ENCODE data around the gene ABCB8. TPM values are rescaled to one million over a fixed set of nuclear protein-coding genes. Genes with fewer than 3 reads are reported as not detected.
A peak's percentile ranks its signal among the peaks of the same experiment; 100 is the strongest.

The ABCB8 gene
- total RNA-seq, 4 donors from 2014 or later: 21.0 to 49.0 (median 31.6) TPM

DNA sequence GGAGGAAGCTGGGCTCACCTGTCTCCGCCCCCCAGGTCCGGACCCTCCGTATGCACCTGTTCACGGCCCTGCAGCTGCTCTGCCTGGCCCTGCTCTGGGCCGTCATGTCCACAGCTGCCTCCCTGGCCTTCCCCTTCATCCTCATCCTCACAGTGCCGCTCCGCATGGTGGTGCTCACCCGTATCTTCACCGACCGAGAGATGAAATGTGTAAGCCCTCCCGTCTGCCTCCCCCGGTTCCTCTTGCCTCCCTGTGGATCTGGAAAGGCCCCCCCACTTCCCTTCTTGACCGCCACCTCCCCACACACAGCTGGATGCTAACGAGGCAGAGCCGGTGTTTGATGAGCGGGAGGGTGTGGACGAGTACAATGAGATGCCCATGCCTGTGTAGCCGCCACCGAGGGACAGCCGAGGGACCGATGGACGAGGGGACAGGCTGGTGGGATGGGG lies 47.8 kb downstream of the ABCB8 start:
- Histone ChIP-seq H3K36me3 (peaks cover 2 to 76% (median 20%) of the 10 kb centered on the region in 3 donors), H3K4me3 (no peak overlapping the region), H3K27ac (no peak overlapping the region), H3K9me3 (no peaks in the 10 kb centered on the region), H3K27me3 (no peaks in the 10 kb centered on the region), H3K4me1 (peaks cover 0 to 32% (median 12%) of the 10 kb centered on the region in 4 donors)
- TF ChIP-seq EP300 (IDR thresholded peaks at IDR 0.05) (no peak), POLR2A (IDR thresholded peaks at IDR 0.05) (no peak)
- TF ChIP-seq, protein P1, sequence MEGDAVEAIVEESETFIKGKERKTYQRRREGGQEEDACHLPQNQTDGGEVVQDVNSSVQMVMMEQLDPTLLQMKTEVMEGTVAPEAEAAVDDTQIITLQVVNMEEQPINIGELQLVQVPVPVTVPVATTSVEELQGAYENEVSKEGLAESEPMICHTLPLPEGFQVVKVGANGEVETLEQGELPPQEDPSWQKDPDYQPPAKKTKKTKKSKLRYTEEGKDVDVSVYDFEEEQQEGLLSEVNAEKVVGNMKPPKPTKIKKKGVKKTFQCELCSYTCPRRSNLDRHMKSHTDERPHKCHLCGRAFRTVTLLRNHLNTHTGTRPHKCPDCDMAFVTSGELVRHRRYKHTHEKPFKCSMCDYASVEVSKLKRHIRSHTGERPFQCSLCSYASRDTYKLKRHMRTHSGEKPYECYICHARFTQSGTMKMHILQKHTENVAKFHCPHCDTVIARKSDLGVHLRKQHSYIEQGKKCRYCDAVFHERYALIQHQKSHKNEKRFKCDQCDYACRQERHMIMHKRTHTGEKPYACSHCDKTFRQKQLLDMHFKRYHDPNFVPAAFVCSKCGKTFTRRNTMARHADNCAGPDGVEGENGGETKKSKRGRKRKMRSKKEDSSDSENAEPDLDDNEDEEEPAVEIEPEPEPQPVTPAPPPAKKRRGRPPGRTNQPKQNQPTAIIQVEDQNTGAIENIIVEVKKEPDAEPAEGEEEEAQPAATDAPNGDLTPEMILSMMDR (IDR thresholded peaks at IDR 0.05): no peak
- DNase-seq (ENCODE audit: low spot score in 2 of 2): no peak
- whole genome bisulfite sequencing, 2 donors: 76 to 77% methylated on average over 22 of the region's 22 CpGs

DNA sequence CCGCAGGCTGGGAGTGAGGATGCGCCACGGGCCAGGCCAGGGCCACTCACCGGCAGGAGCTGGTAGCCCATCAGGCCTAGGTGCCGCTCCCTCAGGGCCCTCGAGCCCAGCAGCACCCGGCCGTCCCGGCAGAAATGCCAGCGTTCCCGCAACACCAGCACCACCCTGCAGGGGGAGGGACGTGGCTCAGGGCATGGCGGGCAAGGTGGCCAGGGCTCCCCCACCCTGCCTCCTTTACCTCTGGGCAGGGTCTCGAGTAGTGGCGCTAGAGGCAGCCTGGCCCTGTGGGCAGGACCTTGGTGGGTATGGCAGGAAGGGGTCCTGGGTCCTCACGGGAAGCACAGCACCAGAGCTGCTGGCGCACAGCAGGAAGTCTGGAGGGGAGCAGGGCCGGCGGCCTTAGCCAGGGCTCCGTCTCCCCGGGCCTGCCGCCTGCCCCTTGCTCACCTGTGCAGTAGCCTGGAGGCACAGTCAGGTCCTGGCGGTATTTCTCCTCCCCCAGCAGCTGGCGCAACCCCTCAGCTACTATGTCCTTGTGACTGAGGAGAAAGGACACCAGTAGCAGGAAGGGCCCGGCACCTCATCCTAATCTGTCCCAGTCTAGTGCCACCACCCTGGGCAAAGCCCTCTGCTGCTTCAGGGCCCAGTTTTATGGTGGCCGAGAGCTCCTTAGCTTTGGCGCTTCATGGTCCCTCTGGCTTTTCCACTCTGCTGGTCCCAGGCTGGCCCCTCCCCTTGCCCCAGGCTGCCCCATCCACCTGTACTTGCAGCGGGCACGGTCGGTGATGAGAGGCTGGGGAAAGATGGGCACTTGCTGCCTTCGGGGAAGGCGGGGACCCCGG lies 48.8 kb downstream of the ABCB8 start:
- Histone ChIP-seq H3K36me3 (peaks cover 2 to 65% (median 14%) of the 10 kb centered on the region in 3 donors), H3K4me3 (no peak overlapping the region), H3K27ac (peak overlapping the region in 1 of 4 donors; percentile 25), H3K27me3 (no peaks in the 10 kb centered on the region), H3K4me1 (peaks cover 0 to 42% (median 23%) of the 10 kb centered on the region in 4 donors), H3K9me3 (no peaks in the 10 kb centered on the region)
- no peak for DNase-seq (ENCODE audit: low spot score in 2 of 2)
- WGBS, 2 donors: 81 to 84% methylated on average over 22 to 26 of the region's 33 CpGs
- TF ChIP-seq POLR2A (IDR thresholded peaks at IDR 0.05) (no peak), EP300 (IDR thresholded peaks at IDR 0.05) (no peak)
- TF ChIP-seq, protein P1 (IDR thresholded peaks at IDR 0.05): no peak

DNA sequence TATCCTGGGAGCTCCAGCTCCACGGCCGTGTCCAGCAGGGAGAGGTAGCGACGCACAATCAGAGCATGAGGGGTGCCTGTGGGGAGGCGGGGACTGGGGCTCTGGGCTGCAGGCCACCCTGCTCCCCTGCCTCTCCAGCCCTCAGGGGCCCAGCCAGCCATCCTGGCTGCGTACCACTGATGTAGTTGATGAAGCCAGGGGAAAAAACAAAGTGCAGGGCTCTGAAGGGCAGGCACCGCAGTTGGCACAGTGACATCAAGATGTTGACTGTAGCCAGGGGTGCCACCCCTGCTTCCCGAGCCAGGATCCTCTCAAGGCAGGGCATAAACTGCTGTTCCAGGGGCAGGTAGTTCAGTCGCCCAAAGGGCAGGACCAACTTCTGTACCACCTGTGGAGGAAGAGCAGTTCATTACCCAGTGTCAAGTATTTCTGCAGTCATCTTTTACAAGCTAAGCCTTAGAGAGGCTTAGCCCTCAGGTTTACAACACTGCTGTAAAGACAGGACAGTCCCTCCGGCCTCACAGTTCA lies 49.5 kb downstream of the ABCB8 start:
- peaks cover 2 to 58% (median 14%) of the 10 kb centered on the region in 3 donors for H3K36me3 ChIP-seq
- WGBS, 2 donors: 71 to 76% methylated on average over 10 of the region's 10 CpGs
- H3K4me3 ChIP-seq: no peak overlapping the region
- H3K27ac ChIP-seq: peak overlapping the region in 1 of 4 donors; percentile 25
- DNase-seq (ENCODE audit: low spot score in 2 of 2): no peak
- TF ChIP-seq, protein P1 (IDR thresholded peaks at IDR 0.05): no peak
- TF ChIP-seq EP300 (IDR thresholded peaks at IDR 0.05) (no peak), POLR2A (IDR thresholded peaks at IDR 0.05) (no peak)
- no peaks in the 10 kb centered on the region for H3K9me3 ChIP-seq
- no peaks in the 10 kb centered on the region for H3K27me3 ChIP-seq
- H3K4me1 ChIP-seq: peaks cover 0 to 49% (median 30%) of the 10 kb centered on the region in 4 donors

DNA sequence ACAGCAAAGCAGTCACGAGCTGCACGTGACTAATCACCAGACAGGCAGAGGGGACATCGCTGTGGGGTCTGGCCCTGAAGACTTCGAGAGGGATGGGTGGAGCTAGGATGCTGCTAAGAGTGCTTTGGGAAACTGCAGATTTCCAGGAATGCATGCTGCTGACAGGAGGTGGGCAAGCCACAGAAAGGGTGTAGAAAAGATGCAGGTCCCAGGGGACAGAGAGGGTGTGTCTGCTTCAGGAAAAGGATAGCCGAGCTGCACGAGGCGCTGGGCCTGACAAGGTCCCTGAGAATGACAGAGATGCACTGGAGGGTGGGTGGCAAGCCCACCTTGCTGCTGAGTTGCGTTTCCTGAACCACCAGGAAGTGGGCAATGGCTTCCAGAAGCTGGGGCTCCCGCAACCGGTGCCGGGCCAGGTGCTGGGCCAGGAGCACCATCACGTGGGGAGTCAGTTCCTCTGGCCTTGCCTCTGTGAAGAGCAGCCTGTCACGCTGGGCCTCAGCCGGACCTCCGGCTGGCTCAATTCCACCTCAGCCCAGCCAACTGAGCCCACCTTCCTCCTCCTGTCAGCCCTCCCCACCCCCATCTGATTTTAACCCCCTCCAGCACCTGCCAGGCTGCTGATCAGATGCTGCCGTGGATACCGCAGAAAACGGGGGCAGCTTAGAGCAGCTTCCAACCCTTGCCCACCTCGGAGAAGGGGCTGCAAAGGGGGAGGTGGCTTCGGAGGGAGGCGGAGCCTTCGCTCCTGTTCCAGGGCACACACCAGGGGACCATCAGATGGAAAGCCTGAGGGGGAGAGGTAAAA lies 50.2 kb downstream of the ABCB8 start:
- Histone ChIP-seq H3K4me1 (peaks cover 0 to 53% (median 30%) of the 10 kb centered on the region in 4 donors), H3K4me3 (no peak overlapping the region), H3K36me3 (peaks cover 2 to 51% (median 14%) of the 10 kb centered on the region in 3 donors), H3K27me3 (no peaks in the 10 kb centered on the region), H3K9me3 (no peaks in the 10 kb centered on the region), H3K27ac (peak overlapping the region in 1 of 4 donors; percentile 25)
- DNase-seq (ENCODE audit: low spot score in 2 of 2): no peak
- WGBS, 2 donors: 33 to 34% methylated on average over 18 to 19 of the region's 22 CpGs
- no peak for TF ChIP-seq POLR2A (IDR thresholded peaks at IDR 0.05)
- peak in 1 of 2 donors; percentile 36 for TF ChIP-seq EP300 (IDR thresholded peaks at IDR 0.05)
- TF ChIP-seq, protein P1 (IDR thresholded peaks at IDR 0.05): no peak

All from tibial nerve (tissue), 4 donors.